ENCODE data around the gene BAHCC1. TPM values are rescaled to one million over a fixed set of nuclear protein-coding genes. Genes with fewer than 3 reads are reported as not detected.

BAHCC1 gene
- total RNA-seq, 2 experiments from 2014 or later = 0.20 to 0.41 TPM

DNA sequence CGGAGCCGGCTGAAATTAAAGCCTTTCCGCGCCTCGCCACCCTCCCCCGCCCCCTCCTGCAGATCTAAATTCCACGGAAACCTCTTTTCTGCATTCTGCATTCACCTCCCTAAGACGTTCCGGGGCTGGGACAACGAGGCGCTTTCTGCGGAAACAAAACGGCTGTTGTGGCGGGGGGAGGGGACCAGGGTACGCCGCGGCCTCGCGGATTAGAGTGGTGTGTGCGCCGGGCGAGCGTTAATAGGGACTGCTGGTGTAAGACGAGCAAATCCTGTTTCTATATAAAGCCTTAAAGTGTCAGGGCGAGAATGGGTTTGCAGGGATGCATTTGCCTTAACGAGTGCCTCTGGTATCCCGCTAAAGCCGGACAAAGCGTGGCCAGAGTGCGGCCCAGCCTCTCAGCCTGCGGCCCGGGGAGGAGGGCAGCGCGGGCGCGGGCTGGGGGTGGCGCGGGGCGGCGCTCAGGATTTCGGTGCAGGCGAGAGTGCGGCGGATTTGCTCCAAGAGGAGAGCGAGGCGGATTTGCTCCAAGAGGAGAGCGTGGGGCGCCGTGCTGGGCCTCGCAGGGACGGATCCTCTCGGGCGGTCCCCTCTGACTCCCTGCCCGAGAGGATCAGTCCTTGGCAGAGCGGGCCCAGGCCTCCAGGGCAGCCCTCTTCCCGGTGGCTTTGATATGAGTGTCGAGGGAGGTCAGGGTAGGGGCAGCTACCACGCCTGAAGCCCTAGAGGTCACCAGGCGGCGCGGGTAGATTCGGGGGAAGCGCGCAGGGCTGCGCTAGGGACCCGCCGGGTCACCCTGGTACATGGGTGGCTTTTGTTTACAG is 5.1 kb downstream of the BAHCC1 start:
- Histone ChIP-seq H3K4me3 (ENCODE audit: low read length) (peak overlapping the region; percentile 38), H3K27ac (ENCODE audit: low read depth in 1 of 2, low read length in 2 of 2) (no peak overlapping the region), H3K9me3 (ENCODE audit: control insufficient read depth in 1 of 2, insufficient read depth in 1 of 2, low read length in 2 of 2) (peaks cover 0 to 32% of the 10 kb centered on the region in 2 experiments), H3K27me3 (ENCODE audit: control insufficient read depth in 1 of 2, insufficient read depth in 2 of 2, low read length in 2 of 2) (peaks cover 61 to 81% of the 10 kb centered on the region in 2 experiments), H3K36me3 (ENCODE audit: insufficient read depth, low read length) (no peaks in the 10 kb centered on the region), H3K4me1 (ENCODE audit: insufficient read depth, low read length) (peaks cover 43% of the 10 kb centered on the region)
- CTCF ChIA-PET = no interaction called here
- POLR2A ChIA-PET = no interaction called here
- Mint-ChIP-seq H3K9me3 (no peaks in the 10 kb centered on the region), H3K27me3 (peaks cover 66% of the 10 kb centered on the region), H3K36me3 (ENCODE audit: low read depth) (no peaks in the 10 kb centered on the region), H3K27ac (peak overlapping the region; percentile 69), H3K4me3 (peak overlapping the region; percentile 92), H3K4me1 (ENCODE audit: low read depth) (peaks cover 19% of the 10 kb centered on the region)
- ATAC-seq (ENCODE audit: poor library complexity) (no peak), DNase-seq (peak in 2 of 14 experiments; percentile 24 to 45)
- TF ChIP-seq, protein P1, sequence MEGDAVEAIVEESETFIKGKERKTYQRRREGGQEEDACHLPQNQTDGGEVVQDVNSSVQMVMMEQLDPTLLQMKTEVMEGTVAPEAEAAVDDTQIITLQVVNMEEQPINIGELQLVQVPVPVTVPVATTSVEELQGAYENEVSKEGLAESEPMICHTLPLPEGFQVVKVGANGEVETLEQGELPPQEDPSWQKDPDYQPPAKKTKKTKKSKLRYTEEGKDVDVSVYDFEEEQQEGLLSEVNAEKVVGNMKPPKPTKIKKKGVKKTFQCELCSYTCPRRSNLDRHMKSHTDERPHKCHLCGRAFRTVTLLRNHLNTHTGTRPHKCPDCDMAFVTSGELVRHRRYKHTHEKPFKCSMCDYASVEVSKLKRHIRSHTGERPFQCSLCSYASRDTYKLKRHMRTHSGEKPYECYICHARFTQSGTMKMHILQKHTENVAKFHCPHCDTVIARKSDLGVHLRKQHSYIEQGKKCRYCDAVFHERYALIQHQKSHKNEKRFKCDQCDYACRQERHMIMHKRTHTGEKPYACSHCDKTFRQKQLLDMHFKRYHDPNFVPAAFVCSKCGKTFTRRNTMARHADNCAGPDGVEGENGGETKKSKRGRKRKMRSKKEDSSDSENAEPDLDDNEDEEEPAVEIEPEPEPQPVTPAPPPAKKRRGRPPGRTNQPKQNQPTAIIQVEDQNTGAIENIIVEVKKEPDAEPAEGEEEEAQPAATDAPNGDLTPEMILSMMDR (IDR thresholded peaks at IDR 0.05) = no peak
- intact Hi-C loops (cut with DNase I, micrococcal nuclease) = loop anchor here in 1 of 2 experiments (5.0 kb wide), 1 partner anchor 108 kb away; no protein-coding TSS in a partner anchor

DNA sequence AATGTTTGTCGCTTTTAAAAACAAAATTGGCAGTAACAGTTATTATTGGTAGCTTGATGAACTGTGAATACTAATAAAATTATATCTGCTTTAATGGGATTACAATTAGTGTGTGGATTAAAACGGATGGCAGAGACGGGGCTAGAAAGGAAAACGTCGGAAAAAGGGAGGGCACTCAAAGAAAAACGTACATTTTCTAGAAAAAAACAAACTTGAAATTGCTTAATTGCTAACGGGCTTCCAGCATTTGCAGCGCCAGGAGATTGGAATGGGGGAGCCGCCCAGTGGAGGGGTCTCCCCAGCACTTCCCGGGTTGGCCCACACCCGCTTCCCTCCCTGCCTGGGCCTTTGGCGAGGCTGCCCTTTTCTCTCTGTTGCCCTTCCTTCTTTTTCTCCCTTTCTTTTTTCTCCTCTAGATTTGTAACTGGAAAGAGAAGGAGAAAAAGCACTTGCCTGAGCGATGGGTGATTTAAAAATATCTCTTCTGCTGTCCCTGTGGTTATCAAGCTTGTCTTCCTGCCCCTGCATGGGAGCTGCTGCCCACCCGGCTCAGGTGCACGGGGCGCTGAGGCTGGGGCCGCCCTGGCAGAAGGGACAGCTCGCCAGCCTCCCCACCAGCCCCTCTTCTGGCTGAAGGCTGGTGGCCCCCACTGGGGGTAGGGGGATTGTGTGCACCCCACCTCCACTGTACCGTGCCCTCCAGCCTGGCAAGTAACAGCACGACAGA is 5.9 kb downstream of the BAHCC1 start:
- DNase-seq (no peak), ATAC-seq (ENCODE audit: poor library complexity) (no peak)
- no peaks in the 10 kb centered on the region for H3K9me3 Mint-ChIP-seq
- peaks cover 36% of the 10 kb centered on the region for H3K4me1 ChIP-seq (ENCODE audit: insufficient read depth, low read length)
- no peak overlapping the region for H3K27ac ChIP-seq (ENCODE audit: low read depth in 1 of 2, low read length in 2 of 2)
- no peak overlapping the region for H3K27ac Mint-ChIP-seq
- ChIA-PET POLR2A (no interaction called here), CTCF (no interaction called here)
- H3K36me3 Mint-ChIP-seq (ENCODE audit: low read depth) = no peaks in the 10 kb centered on the region
- no peaks in the 10 kb centered on the region for H3K36me3 ChIP-seq (ENCODE audit: insufficient read depth, low read length)
- intact Hi-C loops (cut with DNase I, micrococcal nuclease) = loop anchor here in 1 of 2 experiments (5.0 kb wide), 1 partner anchor 109 kb away; no protein-coding TSS in a partner anchor
- no peak overlapping the region for H3K4me3 ChIP-seq (ENCODE audit: low read length)
- H3K27me3 ChIP-seq (ENCODE audit: control insufficient read depth in 1 of 2, insufficient read depth in 2 of 2, low read length in 2 of 2) = peaks cover 57 to 81% of the 10 kb centered on the region in 2 experiments
- H3K9me3 ChIP-seq (ENCODE audit: control insufficient read depth in 1 of 2, insufficient read depth in 1 of 2, low read length in 2 of 2) = peaks cover 0 to 31% of the 10 kb centered on the region in 2 experiments
- H3K4me3 Mint-ChIP-seq = no peak overlapping the region
- H3K27me3 Mint-ChIP-seq = peaks cover 72% of the 10 kb centered on the region
- peaks cover 17% of the 10 kb centered on the region for H3K4me1 Mint-ChIP-seq (ENCODE audit: low read depth)
- TF ChIP-seq, protein P1 (IDR thresholded peaks at IDR 0.05) = no peak

DNA sequence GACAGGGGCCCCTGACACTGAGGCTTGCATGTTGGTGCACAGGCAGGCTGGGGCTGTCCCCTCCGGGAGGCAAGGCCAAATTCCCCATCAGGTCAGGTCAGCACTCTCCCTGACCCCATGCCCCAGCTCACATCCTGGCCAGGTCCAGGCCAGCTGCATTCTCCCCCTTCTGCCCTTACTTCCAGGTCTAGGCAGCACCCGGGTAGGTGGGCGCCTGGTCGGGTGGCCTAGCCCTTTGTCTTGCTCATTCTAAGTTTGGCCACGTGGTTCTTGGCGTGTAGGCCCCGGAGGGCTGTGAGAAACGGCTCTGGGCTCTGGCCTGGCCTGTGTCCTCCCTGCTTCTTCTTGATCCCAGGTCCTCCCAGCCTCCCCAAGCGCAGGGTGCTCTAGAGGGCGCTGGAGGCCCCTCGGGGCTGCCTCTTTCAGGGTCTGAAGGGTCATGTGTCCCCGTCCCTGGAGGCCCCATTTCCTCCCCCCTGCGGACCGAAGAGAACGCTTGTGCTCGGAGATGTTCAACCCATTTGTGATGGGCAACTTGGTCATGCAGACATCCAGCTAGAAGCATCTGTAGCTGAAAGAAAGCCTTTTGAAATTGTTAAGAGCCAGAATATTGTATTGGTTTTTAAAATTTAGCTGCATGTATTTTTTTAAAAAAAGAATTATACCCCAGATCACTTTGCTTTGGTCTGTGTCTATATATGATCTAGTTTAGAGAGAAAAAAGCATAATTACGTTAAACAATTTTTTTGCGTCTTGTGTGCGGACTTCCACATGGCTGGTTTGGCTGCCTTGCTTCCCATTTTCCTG is 6.7 kb downstream of the BAHCC1 start:
- no peak overlapping the region for H3K27ac Mint-ChIP-seq
- Histone ChIP-seq H3K36me3 (ENCODE audit: insufficient read depth, low read length) (no peaks in the 10 kb centered on the region), H3K4me1 (ENCODE audit: insufficient read depth, low read length) (peaks cover 28% of the 10 kb centered on the region), H3K27me3 (ENCODE audit: control insufficient read depth in 1 of 2, insufficient read depth in 2 of 2, low read length in 2 of 2) (peaks cover 60 to 80% of the 10 kb centered on the region in 2 experiments), H3K27ac (ENCODE audit: low read depth in 1 of 2, low read length in 2 of 2) (no peak overlapping the region), H3K4me3 (ENCODE audit: low read length) (no peak overlapping the region), H3K9me3 (ENCODE audit: control insufficient read depth in 1 of 2, insufficient read depth in 1 of 2, low read length in 2 of 2) (peaks cover 0 to 38% of the 10 kb centered on the region in 2 experiments)
- H3K4me3 Mint-ChIP-seq = peak overlapping the region; percentile 62
- H3K36me3 Mint-ChIP-seq (ENCODE audit: low read depth) = no peaks in the 10 kb centered on the region
- DNase-seq (no peak), ATAC-seq (ENCODE audit: poor library complexity) (no peak)
- intact Hi-C loops (cut with DNase I, micrococcal nuclease) = loop anchor here in 1 of 2 experiments (5.0 kb wide), 1 partner anchor 110 kb away; no protein-coding TSS in a partner anchor
- H3K27me3 Mint-ChIP-seq = peaks cover 75% of the 10 kb centered on the region
- H3K4me1 Mint-ChIP-seq (ENCODE audit: low read depth) = peaks cover 17% of the 10 kb centered on the region
- POLR2A ChIA-PET = no interaction called here
- CTCF ChIA-PET = no interaction called here
- no peaks in the 10 kb centered on the region for H3K9me3 Mint-ChIP-seq
- TF ChIP-seq, protein P1 (IDR thresholded peaks at IDR 0.05) = no peak

Measured in CD4-positive, alpha-beta T cell (primary cell).